ENCODE results near the gene AGPS. TPM values are rescaled to one million over a fixed set of nuclear protein-coding genes. Genes with fewer than 3 reads are reported as not detected.

AGPS gene
- total and polyA plus RNA-seq, 9 of the 15 experiments (the other 6 are each of a cell fraction or from before 2014, with no cell fraction given): 15.5 to 211 (median 63.1) TPM

DNA sequence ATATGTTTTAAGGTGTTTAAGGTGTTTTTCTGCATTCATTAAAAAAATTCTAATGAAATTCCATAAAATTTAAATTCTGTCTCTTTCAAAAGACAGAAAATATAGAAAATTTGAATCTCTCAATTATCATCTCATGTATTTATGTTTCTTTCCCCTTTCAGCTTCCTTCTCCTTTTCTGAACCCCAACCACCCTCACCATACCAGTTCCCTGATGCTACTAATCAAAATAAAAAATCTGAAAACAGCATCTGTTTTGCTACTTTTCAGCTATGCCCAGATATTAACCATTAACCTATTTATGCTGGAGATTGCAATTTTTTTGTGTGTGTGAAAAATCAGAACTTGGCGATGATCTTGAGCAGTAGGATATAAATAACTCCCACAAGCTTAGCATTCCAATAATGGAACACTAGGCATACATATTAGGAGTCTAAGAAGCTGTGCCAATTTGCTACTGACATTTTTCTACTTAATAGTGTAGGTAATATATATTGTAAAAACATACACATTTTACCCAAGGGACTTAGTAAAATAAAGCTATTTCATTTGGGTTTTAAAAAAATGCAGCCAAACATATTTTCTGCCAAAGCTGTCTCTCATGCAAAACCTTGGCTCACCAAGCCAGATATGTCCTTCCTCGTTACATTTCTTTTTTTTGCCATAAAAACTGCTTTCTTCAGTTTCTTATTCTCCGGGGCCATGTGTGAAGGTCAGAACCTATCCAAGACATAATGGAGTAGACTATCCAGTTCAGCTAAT is 32.6 kb upstream of the AGPS start:
- no TSS peak for BruUV-seq (replicated peaks)
- in situ Hi-C loops (cut with MboI): no loop called here
- no peak overlapping the region for H3K27ac ChIP-seq (ENCODE audit: extremely low read depth, low read depth, low read length)
- H3K4me2 ChIP-seq (ENCODE audit: insufficient read depth, low read length): no peak overlapping the region
- DNase-seq (ENCODE audit: extremely low read depth in 1 of 4, low spot score in 3 of 4) (no peak), ATAC-seq (no peak), FAIRE-seq (no peak)
- no peak overlapping the region for H3K9ac ChIP-seq (ENCODE audit: insufficient read depth in 1 of 2, low read depth in 2 of 2, low read length in 2 of 2)
- H3K36me3 ChIP-seq (ENCODE audit: control insufficient read depth, insufficient read depth, low read length): no peaks in the 10 kb centered on the region
- no peak overlapping the region for H3K4me3 ChIP-seq
- no peaks in the 10 kb centered on the region for H3K9me1 ChIP-seq (ENCODE audit: control insufficient read depth, insufficient read depth, low read length)
- intact Hi-C loops (cut with micrococcal nuclease): no loop called here
- ChIA-PET CTCF (ENCODE audit: low intra/inter-chr PET ratio) (no interaction called here), POLR2A (interaction anchor here (0.6 to 1.7 kb wide), 8 partner anchors 8 to 135 kb away, joined by 3 to 4 read pairs (median 3); no protein-coding TSS in a partner anchor)
- H3K79me2 ChIP-seq (ENCODE audit: control insufficient read depth, insufficient read depth, low read length): no peaks in the 10 kb centered on the region
- no peak overlapping the region for H2AFZ ChIP-seq (ENCODE audit: low read depth, low read length)
- H3K27me3 ChIP-seq (ENCODE audit: control insufficient read depth in 2 of 2, insufficient read depth in 2 of 2, low read length in 2 of 2): no peaks in the 10 kb centered on the region
- H3K9me3 ChIP-seq (replicated peaks; ENCODE audit: control insufficient read depth, insufficient read depth, low read depth, low read length): no peaks in the 10 kb centered on the region
- TF ChIP-seq MAFF (IDR thresholded peaks at IDR 0.05; ENCODE audit: low read length) (no peak), HMGN3 (IDR thresholded peaks at IDR 0.05; ENCODE audit: borderline replicate concordance, extremely low read depth, insufficient read length, low read depth, low read length) (no peak)
- no peaks in the 10 kb centered on the region for H3K4me1 ChIP-seq (replicated peaks in 1 of 2; ENCODE audit: control insufficient read depth in 2 of 2, insufficient read depth in 2 of 2, low read length in 2 of 2)
- 68% methylated on average over 3 of the region's 3 CpGs for WGBS (ENCODE audit: insufficient coverage, low coverage, missing lambda C conversion rate)
- H4K20me1 ChIP-seq (replicated peaks; ENCODE audit: control insufficient read depth, insufficient read depth, low read length): no peaks in the 10 kb centered on the region

- no peak overlapping the region for H2AFZ ChIP-seq (ENCODE audit: low read depth, low read length)
- H3K27ac ChIP-seq (ENCODE audit: extremely low read depth, low read depth, low read length): no peak overlapping the region
- no peaks in the 10 kb centered on the region for H3K36me3 ChIP-seq (ENCODE audit: control insufficient read depth, insufficient read depth, low read length)
- BruUV-seq (replicated peaks): no TSS peak
- H3K27me3 ChIP-seq (ENCODE audit: control insufficient read depth in 2 of 2, insufficient read depth in 2 of 2, low read length in 2 of 2): no peaks in the 10 kb centered on the region
- no peaks in the 10 kb centered on the region for H3K9me3 ChIP-seq (replicated peaks; ENCODE audit: control insufficient read depth, insufficient read depth, low read depth, low read length)
- in situ Hi-C loops (cut with MboI): no loop called here
- POLR2A ChIA-PET: no interaction called here
- intact Hi-C loops (cut with micrococcal nuclease): no loop called here
- WGBS (ENCODE audit: insufficient coverage, low coverage, missing lambda C conversion rate): 42% methylated on average over 3 of the region's 3 CpGs
- DNase-seq (ENCODE audit: extremely low read depth in 1 of 4, low spot score in 3 of 4) (no peak), FAIRE-seq (no peak), ATAC-seq (no peak)
- H3K79me2 ChIP-seq (ENCODE audit: control insufficient read depth, insufficient read depth, low read length): no peaks in the 10 kb centered on the region
- CTCF ChIA-PET (ENCODE audit: low intra/inter-chr PET ratio): no interaction called here
- no peak overlapping the region for H3K4me2 ChIP-seq (ENCODE audit: insufficient read depth, low read length)
- no peak overlapping the region for H3K9ac ChIP-seq (ENCODE audit: insufficient read depth in 1 of 2, low read depth in 2 of 2, low read length in 2 of 2)
- H4K20me1 ChIP-seq (replicated peaks; ENCODE audit: control insufficient read depth, insufficient read depth, low read length): no peaks in the 10 kb centered on the region
- no peak for TF ChIP-seq ZNF507 (tag; conservative IDR thresholded peaks at IDR 0.05)
- TF ChIP-seq ELK1 (CRISPR knock-in tag; IDR thresholded peaks at IDR 0.05): no peak
- TF ChIP-seq MAFF (IDR thresholded peaks at IDR 0.05; ENCODE audit: low read length): no peak
- no peak for TF ChIP-seq MAFG (tag; conservative IDR thresholded peaks at IDR 0.05)
- no peak for TF ChIP-seq TAL1 (IDR thresholded peaks at IDR 0.05)
- TF ChIP-seq, protein P1, sequence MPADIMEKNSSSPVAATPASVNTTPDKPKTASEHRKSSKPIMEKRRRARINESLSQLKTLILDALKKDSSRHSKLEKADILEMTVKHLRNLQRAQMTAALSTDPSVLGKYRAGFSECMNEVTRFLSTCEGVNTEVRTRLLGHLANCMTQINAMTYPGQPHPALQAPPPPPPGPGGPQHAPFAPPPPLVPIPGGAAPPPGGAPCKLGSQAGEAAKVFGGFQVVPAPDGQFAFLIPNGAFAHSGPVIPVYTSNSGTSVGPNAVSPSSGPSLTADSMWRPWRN (IDR thresholded peaks at IDR 0.05; ENCODE audit: low read depth): no peak
- no peak for TF ChIP-seq TRIM28 (IDR thresholded peaks at IDR 0.05)
- TF ChIP-seq ZNF589 (CRISPR knock-in tag; IDR thresholded peaks at IDR 0.05; ENCODE audit: low read depth): no peak
- no peak overlapping the region for H3K4me3 ChIP-seq
- no peaks in the 10 kb centered on the region for H3K9me1 ChIP-seq (ENCODE audit: control insufficient read depth, insufficient read depth, low read length)
- H3K4me1 ChIP-seq (replicated peaks in 1 of 2; ENCODE audit: control insufficient read depth in 2 of 2, insufficient read depth in 2 of 2, low read length in 2 of 2): no peaks in the 10 kb centered on the region
Measured at GRCh38 chr2:177362499-177362898, 30.1 kb upstream of the AGPS start.
